ENCODE measurements around the gene FBXL14. TPM values are rescaled to one million over a fixed set of nuclear protein-coding genes. Genes with fewer than 3 reads are reported as not detected.
"Not testable (repeated sequence)": the region's sequence is repeated elsewhere in the genome, so short reads cannot be mapped to it uniquely, and the experiment has no call there.

The FBXL14 gene
- total and polyA plus RNA-seq, 4 donors, result 4.4 to 23.0 (median 13.1) TPM

DNA sequence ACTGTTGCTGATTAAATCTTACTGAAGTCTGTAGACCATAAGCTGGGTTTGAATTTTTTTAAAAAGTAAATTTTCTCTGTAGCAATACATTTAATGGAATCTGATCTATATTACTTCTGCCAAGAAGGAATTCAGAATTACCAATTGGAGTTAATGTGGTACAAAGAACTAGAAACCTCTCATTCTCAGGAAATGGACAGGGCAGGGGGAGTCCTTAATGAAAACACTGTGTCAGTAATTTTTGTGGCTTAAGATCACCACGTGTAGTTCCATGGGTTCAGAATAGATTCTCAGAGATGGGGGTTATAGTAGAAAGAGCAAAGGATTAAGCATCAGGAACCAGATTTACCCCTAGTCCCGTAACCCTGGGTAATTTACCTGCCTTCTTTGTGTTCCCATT lies 30.3 kb downstream of the FBXL14 start:
- Histone ChIP-seq H3K36me3 (ENCODE audit: control insufficient read depth in 4 of 4, insufficient read depth in 4 of 4, low read length in 4 of 4) (no peaks in the 10 kb centered on the region), H3K27ac (ENCODE audit: low read depth in 1 of 2, low read length in 1 of 2) (no peak overlapping the region), H3K9ac (ENCODE audit: insufficient read depth in 1 of 2, low read length in 2 of 2) (no peak overlapping the region), H3K27me3 (ENCODE audit: control insufficient read depth in 3 of 3, insufficient read depth in 3 of 3, low read length in 2 of 3) (peaks cover 0 to 3% (median 0%) of the 10 kb centered on the region in 3 donors), H3K4me1 (ENCODE audit: control insufficient read depth in 5 of 5, insufficient read depth in 5 of 5, low read length in 5 of 5) (peaks cover 0 to 29% (median 2%) of the 10 kb centered on the region in 5 donors), H3K4me3 (no peak overlapping the region), H3K9me3 (ENCODE audit: control insufficient read depth in 4 of 4, insufficient read depth in 3 of 4, low read length in 3 of 4) (no peaks in the 10 kb centered on the region)
- DNase-seq, result no peak
- no peak for TF ChIP-seq CTCF (IDR thresholded peaks at IDR 0.05; ENCODE audit: control extremely low read depth, extremely low read depth)
- ATAC-seq (ENCODE audit: insufficient read depth, low FRiP score), result no peak
- 89 to 92% methylated on average over 2 of the region's 2 CpGs for WGBS, 2 donors

DNA sequence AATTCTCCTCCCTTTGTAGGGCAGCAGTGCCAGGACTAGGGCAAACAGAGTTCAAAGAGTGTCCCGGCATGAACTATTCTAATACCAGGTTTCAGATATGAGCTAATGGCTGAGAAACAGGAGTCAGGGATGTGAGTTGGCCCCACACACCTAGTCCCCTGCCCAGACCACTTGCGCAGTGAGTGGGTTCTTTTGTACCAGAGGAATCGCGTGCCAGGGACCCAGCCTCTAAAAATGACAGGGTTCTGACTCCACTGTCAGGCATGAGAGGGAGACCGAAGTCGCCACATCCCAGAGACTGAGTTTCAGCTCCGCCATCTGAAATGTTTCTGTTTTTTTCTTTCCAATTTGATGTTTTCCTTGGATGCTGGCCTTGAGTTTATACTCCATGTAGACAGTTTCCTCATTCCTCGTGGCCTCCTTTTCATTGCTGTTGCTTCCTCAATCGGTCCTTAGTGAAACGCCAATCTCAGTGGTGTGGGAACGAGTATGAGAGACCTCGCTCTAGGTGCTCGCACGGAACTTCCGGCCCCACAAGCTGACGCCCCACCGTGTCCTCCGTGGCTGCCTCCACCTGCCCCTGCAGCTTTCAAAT lies 31.5 kb downstream of the FBXL14 start:
- Histone ChIP-seq H3K4me3 (no peak overlapping the region), H3K27me3 (ENCODE audit: control insufficient read depth in 3 of 3, insufficient read depth in 3 of 3, low read length in 2 of 3) (peaks cover 0 to 3% (median 0%) of the 10 kb centered on the region in 3 donors), H3K27ac (ENCODE audit: low read depth in 1 of 2, low read length in 1 of 2) (no peak overlapping the region), H3K36me3 (ENCODE audit: control insufficient read depth in 4 of 4, insufficient read depth in 4 of 4, low read length in 4 of 4) (no peaks in the 10 kb centered on the region), H3K4me1 (ENCODE audit: control insufficient read depth in 5 of 5, insufficient read depth in 5 of 5, low read length in 5 of 5) (peaks cover 0 to 29% (median 2%) of the 10 kb centered on the region in 5 donors), H3K9ac (ENCODE audit: insufficient read depth in 1 of 2, low read length in 2 of 2) (no peak overlapping the region), H3K9me3 (ENCODE audit: control insufficient read depth in 4 of 4, insufficient read depth in 3 of 4, low read length in 3 of 4) (no peaks in the 10 kb centered on the region)
- no peak for TF ChIP-seq CTCF (IDR thresholded peaks at IDR 0.05; ENCODE audit: control extremely low read depth, extremely low read depth)
- no peak for DNase-seq
- no peak for ATAC-seq (ENCODE audit: insufficient read depth, low FRiP score)
- 85% methylated on average over 18 of the region's 18 CpGs for WGBS, 2 donors

DNA sequence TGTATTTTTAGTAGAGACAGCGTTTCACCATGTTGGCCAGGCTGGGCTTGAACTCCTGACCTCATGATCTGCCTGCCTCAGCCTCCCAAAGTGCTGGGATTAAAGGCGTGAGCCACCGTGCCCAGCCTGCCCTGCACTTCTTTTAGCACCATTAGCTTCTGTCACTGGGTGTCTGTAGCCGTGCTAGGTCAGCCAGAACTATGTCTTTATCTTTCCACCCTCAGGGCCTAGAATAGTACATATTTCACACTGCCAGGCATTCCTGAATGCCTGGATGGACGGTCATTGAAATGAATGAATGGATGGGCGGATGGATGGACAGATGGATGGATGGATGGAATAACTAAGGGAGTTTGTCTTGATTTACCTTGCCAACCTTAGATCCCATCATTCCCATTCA lies 33.7 kb downstream of the FBXL14 start:
- Histone ChIP-seq H3K9me3 (ENCODE audit: control insufficient read depth in 4 of 4, insufficient read depth in 3 of 4, low read length in 3 of 4) (no peaks in the 10 kb centered on the region), H3K27ac (ENCODE audit: low read depth in 1 of 2, low read length in 1 of 2) (no peak overlapping the region), H3K4me3 (no peak overlapping the region), H3K9ac (ENCODE audit: insufficient read depth in 1 of 2, low read length in 2 of 2) (no peak overlapping the region), H3K4me1 (ENCODE audit: control insufficient read depth in 5 of 5, insufficient read depth in 5 of 5, low read length in 5 of 5) (peaks cover 0 to 26% (median 2%) of the 10 kb centered on the region in 5 donors), H3K27me3 (ENCODE audit: control insufficient read depth in 3 of 3, insufficient read depth in 3 of 3, low read length in 2 of 3) (no peaks in the 10 kb centered on the region), H3K36me3 (ENCODE audit: control insufficient read depth in 4 of 4, insufficient read depth in 4 of 4, low read length in 4 of 4) (no peaks in the 10 kb centered on the region)
- no peak for ATAC-seq (ENCODE audit: insufficient read depth, low FRiP score)
- WGBS, 2 donors, result 94 to 96% methylated on average over 6 of the region's 6 CpGs
- no peak for TF ChIP-seq CTCF (IDR thresholded peaks at IDR 0.05; ENCODE audit: control extremely low read depth, extremely low read depth)
- DNase-seq, result no peak

DNA sequence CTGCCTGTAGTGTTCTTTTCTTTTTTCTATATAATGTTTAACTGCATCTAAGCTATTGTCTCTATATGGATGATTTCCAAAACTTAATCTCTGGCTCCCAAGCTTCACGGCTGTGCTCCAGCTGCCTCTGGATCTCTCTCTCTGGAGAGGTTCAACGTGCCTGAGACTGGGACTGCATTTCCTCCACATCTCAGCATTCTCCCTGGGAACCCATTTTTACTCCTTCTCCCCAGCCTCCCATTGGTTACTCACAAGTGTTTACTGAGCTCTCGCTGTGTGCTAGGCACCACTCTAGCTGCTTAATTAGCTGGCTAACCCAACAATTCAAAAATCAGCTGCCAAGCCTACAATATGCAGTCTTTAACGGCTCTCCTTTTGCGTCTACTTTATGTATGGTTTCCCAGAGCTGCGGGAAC lies 34.7 kb downstream of the FBXL14 start:
- WGBS, 2 donors, result 54 to 78% methylated on average over 6 of the region's 6 CpGs
- DNase-seq (peak; percentile 46 to 77 (median 71)), ATAC-seq (ENCODE audit: insufficient read depth, low FRiP score) (no peak)
- H3K9ac ChIP-seq (ENCODE audit: insufficient read depth in 1 of 2, low read length in 2 of 2), result no peak overlapping the region
- H3K9me3 ChIP-seq (ENCODE audit: control insufficient read depth in 4 of 4, insufficient read depth in 3 of 4, low read length in 3 of 4), result no peaks in the 10 kb centered on the region
- H3K27me3 ChIP-seq (ENCODE audit: control insufficient read depth in 3 of 3, insufficient read depth in 3 of 3, low read length in 2 of 3), result no peaks in the 10 kb centered on the region
- H3K27ac ChIP-seq (ENCODE audit: low read depth in 1 of 2, low read length in 1 of 2), result no peak overlapping the region
- H3K36me3 ChIP-seq (ENCODE audit: control insufficient read depth in 4 of 4, insufficient read depth in 4 of 4, low read length in 4 of 4), result no peaks in the 10 kb centered on the region
- TF ChIP-seq CTCF (IDR thresholded peaks at IDR 0.05; ENCODE audit: control extremely low read depth, extremely low read depth), result no peak
- peaks cover 0 to 26% (median 2%) of the 10 kb centered on the region in 5 donors for H3K4me1 ChIP-seq (ENCODE audit: control insufficient read depth in 5 of 5, insufficient read depth in 5 of 5, low read length in 5 of 5)
- H3K4me3 ChIP-seq, result no peak overlapping the region

GRCh38 chr12:1558108-1558507 lies 36.3 kb downstream of the FBXL14 start:
- H3K9ac ChIP-seq (ENCODE audit: insufficient read depth in 1 of 2, low read length in 2 of 2); H3K36me3 ChIP-seq (ENCODE audit: control insufficient read depth in 4 of 4, insufficient read depth in 4 of 4, low read length in 4 of 4); ATAC-seq (ENCODE audit: insufficient read depth, low FRiP score); H3K9me3 ChIP-seq (ENCODE audit: control insufficient read depth in 4 of 4, insufficient read depth in 3 of 4, low read length in 3 of 4); DNase-seq; H3K4me3 ChIP-seq; H3K27me3 ChIP-seq (ENCODE audit: control insufficient read depth in 3 of 3, insufficient read depth in 3 of 3, low read length in 2 of 3); H3K27ac ChIP-seq (ENCODE audit: low read depth in 1 of 2, low read length in 1 of 2): not testable (repeated sequence)
- 93 to 94% methylated on average over 15 of the region's 15 CpGs for WGBS, 2 donors
- H3K4me1 ChIP-seq (ENCODE audit: control insufficient read depth in 5 of 5, insufficient read depth in 5 of 5, low read length in 5 of 5), result peaks cover 0 to 14% (median 2%) of the 10 kb centered on the region in 5 donors
